HG03280 (cell line): ENCODE data around the gene LRIG2.
"Not testable (repeated sequence)": the region's sequence is repeated elsewhere in the genome, so short reads cannot be mapped to it uniquely, and the experiment has no call there.

Experiments used
- ATAC-seq: cut with Tn5 transposase; IDR thresholded peaks from one replicate; pipeline ENCODE4 v1.9.1; 2021; ENCODE audit warnings: mild to moderate bottlenecking, moderate library complexity; ENCODE audit not compliant: unreplicated experiment

Gene LRIG2

GRCh38 chr1:113072757-113073478 is at the start of gene LRIG2:
LRIG2 (plus strand) TSS chr1:113073198; CDS start chr1:113073407, 209 bp downstream.
- ATAC-seq, result peak; percentile 96

DNA sequence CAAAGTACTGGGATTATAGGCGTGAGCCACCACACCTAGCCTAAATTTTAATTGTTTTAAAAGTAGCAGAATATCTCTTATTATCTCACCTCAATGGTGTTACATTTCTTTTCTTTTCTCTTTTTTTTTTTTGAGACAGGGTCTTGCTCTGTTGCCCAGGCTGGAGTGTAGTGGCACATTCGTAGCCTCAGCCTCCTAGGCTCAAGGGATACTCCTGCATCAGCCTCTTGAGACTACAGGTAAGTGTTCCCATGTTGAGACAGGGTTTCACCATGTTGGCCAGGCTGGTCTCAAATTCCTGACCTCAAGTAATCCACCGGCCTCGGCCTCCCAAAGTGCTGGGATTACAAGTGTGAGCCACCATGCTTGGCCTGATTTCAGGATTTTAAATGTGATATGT is 49.7 kb upstream of the LRIG2 start:
- not testable (repeated sequence) for ATAC-seq

DNA sequence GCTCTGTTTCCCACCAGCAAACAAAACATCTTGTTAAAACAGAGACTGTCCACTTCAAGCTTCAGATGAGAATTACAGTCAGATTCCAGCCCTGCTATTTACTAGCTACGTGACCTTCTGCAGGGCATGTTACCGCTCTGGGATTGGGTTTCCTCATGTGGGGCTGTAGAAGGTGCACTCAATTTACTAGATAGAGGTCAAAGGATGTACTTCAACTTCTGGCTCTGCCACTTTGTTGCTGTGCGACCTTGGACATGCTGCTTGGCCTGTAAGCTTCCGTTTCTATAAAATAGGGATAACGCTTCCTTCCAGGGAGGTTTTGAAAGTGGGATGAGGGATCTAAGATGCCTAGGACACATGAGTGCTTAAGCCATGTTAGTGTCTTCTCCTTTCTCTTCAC is 46.0 kb upstream of the LRIG2 start:
- ATAC-seq, result no peak

- ATAC-seq, result no peak
These were observed 45.5 kb upstream of the LRIG2 start for GRCh38 chr1:113027449-113027848.

- no peak for ATAC-seq
These were observed 43.2 kb upstream of the LRIG2 start for GRCh38 chr1:113029822-113030221.

DNA sequence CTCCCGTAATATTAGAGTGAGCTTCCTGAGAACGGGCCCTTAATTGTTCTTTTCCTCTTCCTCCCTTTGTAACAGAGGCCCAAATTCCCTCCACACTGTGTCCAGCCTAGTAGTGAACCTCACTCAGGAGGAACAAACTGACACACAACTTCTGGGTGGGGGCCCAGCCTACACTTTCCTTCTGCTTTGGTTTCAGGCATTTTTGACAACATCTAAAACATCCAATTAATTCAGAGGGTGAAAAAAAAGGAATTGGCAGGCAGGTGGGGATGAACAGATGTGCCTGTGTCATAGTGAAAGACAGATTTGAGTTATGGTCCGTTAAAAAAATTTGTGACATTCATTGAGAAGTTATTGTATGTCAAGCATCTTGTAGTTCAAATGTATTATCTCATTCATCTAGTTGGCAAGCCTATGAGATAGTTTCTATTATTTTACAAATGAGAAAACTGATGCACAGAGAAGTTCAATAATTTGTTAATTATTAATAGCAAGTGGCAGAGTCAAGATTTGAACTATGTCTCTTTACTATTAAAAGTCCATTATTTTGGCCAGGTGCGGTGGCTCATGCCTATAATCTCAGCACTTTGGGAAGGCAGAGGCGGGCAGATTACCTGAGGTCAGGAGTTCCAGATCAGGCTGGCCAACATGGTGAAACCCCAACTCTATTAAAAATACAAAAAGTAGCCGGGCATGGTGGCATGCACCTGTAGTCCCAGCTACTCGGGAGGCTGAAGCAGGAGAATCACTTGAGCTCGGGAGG is 41.6 kb upstream of the LRIG2 start:
- no peak for ATAC-seq

DNA sequence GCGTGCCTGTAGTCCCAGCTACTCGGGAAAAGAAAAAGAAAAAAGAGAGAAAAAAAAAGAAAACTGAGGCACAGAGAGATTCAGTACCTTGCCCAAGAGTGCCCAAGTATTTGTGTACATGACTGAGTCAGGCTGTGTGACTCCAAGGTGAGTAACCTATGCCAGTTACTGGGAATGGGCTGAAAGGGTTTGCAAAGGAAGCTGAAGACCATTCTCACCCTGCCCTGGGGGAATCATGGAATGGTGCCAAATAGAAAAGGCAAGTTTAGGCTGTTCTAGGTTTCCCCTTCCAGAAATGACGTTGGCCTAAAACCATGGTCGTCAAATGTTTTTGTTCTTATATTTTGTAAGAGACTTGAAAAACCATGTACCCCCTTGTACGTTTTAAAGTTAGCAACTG is 37.9 kb upstream of the LRIG2 start:
- ATAC-seq, result no peak

GRCh38 chr1:113036639-113037321 is 36.2 kb upstream of the LRIG2 start:
- ATAC-seq, result no peak

DNA sequence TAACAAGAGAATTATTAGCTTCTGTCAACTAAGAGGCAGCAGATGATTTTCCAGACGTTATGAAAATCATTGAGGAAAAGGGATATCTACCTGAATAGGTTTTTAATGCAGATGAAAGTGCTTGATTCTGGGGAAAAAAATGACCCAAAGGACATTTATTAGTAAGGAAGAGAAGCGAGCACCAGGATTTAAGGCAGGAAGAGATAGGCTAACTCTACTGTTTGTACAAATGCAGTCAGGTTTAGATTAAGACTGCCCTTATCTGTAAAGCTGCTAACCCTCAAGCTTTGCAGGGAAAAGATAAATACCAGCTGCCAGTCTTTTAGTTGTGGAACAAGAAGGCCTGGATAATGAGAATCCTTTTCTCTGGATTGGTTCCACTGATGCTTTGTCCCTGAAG is 33.0 kb upstream of the LRIG2 start:
- no peak for ATAC-seq

DNA sequence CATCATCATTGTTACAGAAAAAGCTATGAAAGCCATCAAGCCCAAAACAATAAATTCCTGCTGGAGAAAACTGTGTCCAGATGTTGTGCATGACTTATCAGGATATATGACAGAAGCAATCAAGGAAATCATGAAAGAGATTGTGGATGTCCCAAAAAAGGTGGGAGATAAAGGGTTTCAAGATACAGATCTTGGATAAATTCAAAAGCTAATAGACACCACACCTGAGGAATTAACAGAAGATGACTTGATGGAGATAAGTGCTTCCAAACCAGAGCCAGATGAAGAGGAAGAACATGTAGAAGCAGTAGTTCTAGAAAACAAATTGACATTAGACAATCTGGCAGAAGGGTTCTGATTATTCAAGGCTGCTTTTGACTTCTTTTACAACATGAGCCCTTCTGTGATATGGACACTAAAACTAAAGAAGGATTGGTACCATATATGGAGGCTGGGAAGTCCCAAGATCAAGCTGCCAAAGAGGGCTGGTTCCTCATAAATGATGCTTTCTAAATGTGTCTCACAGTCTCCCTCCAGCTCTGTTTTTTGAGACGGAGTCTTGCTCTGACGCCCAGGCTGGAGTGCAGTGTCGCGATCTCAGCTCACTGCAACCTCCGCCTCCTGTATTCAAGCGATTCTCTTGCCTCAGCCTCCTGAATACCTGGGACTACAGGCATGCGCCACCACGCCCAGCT is 32.1 kb upstream of the LRIG2 start:
- ATAC-seq, result no peak

GRCh38 chr1:113041569-113042284 is 31.3 kb upstream of the LRIG2 start:
- ATAC-seq, result no peak

DNA sequence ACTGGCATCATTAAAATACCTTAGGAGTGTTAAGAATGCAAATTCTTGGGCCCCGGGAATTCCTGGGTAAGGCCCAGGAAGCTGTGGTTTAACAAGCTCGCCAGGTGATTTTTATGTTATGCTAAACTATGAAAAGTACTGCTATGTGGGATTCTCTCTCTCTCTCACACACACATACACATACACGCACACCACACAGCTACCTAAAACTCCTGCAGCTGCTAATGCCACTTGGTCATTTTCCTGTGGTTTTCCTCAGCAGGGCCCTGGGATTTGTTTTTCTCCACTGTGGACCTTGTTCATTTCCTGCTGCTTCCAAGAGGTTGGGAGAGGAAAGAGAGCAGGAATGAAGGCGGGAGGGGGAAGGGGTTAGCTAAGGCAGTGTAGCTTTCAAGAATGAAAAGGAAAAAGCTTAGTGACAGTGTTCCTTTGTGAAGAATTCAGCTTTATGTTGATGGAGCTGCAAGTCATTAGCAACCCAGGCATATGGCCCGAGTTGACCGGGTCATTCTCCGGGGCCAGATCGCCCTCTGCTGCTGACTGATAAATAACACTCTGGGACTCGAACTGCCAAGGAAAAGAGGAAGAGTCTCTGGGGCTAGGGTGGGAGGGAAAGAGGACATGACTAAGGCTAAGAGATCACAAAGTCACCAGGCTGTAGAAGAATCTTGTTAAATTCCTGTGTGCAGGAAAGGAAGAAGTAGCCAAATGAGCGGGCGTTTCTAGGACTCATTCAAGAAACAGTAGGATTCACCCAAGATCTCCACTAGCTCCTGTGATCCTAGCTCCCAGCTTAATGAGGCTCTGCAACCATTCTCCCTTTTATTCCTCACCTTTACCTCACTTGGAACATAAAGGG is 30.5 kb upstream of the LRIG2 start:
- ATAC-seq, result peak; percentile 77

DNA sequence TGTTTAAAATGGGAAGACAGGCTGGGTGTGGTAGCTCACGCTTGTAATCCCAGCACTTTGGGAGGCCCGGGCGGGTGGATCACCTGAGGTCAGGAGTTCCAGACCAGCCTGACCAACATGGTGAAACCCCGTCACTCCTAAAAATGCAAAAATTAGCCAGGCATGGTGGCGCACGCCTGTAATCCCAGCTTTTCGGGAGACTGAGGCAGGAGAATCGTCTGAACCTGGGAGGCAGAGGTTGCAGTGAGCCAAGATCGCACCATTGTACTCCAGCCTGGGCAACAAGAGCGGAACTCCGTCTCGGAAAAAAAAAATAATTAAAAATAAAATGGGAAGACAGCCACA is 29.9 kb upstream of the LRIG2 start:
- not testable (repeated sequence) for ATAC-seq

GRCh38 chr1:113046569-113046968 is 26.4 kb upstream of the LRIG2 start:
- ATAC-seq, result no peak

- ATAC-seq, result no peak
These were observed 24.9 kb upstream of the LRIG2 start for GRCh38 chr1:113048064-113048463.

- ATAC-seq, result no peak
These were observed 19.5 kb upstream of the LRIG2 start for GRCh38 chr1:113053344-113054126.

- no peak for ATAC-seq
These were observed 17.4 kb upstream of the LRIG2 start for GRCh38 chr1:113055570-113055969.

DNA sequence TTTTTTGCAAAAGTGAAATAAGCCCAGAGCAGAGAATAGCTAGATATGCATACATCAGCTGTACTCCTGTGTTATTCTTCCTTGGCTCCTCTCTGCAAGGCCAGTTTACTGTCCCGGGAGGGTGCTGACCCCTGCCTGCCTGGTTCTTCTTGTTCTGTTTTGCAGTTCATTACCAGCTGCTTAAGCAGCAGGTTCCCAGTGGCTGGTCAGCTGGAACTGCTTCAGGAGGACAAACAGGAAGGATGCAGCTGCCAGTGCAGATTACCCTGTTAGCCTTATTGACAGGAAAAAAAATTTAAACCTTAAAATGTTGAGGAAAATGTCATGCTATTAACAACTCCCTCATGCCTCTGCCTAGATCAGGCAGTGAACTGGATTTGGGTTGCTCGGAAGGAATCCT is 16.0 kb upstream of the LRIG2 start:
- no peak for ATAC-seq
